BE2C (cell line): Measurements from ENCODE around the gene IGF1.

ENCODE experiments used
- DNase-seq: peaks from one replicate; pipeline ENCODE4 v3.0.0-alpha.2; 2020
- H3K27me3 ChIP-seq: fragments of 250-450 bp; sonication (Bioruptor Pico); 2 replicates; pipeline ENCODE4 v1.5.1; 2020; ENCODE audit warnings: mild to moderate bottlenecking
- H3K36me3 ChIP-seq: fragments of 250-450 bp; sonication (Bioruptor Pico); 2 replicates; pipeline ENCODE4 v1.5.1; 2020; ENCODE audit warnings: mild to moderate bottlenecking
- H3K4me1 ChIP-seq: fragments of 250-450 bp; sonication (Bioruptor Pico); 2 replicates; pipeline ENCODE4 v1.5.1; 2020
- H3K4me3 ChIP-seq: 2 replicates; pipeline ENCODE4 v1.5.1; 2011; ENCODE audit warnings: low read depth, low read length
- H3K9me3 ChIP-seq: fragments of 250-450 bp; sonication (Bioruptor Pico); 2 replicates; pipeline ENCODE4 v1.5.1; 2020
- CTCF ChIP-seq: IDR thresholded peaks from 2 replicates; pipeline ENCODE4 v1.5.1; 2012; ENCODE audit warnings: mild to moderate bottlenecking, low read depth, low read length

The IGF1 gene

DNA sequence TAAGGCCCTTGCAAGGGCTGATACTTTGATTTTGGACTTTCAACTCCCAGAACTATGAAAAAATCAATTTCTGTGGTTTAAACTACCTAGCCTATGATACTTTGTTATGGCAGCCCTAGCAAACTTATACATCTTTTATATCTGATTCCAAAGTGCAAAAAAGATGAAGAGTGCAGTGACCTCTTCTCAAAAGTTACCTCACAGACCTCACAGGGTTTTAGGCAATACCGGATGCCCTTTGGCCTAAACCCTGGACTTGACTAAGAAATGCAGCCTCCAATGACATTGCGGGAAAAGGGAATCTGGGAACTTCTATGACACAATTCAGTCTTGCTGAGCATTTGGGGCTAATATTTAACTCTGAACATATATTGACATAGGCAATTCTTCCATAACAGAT, 63.3 kb downstream of the IGF1 start:
- H3K36me3 ChIP-seq, result no peaks in the 10 kb centered on the region
- no peaks in the 10 kb centered on the region for H3K9me3 ChIP-seq
- H3K27me3 ChIP-seq, result no peaks in the 10 kb centered on the region
- H3K4me1 ChIP-seq, result no peaks in the 10 kb centered on the region
- no peak overlapping the region for H3K4me3 ChIP-seq
- no peak for TF ChIP-seq CTCF
- no peak for DNase-seq

GRCh38 chr12:102415515-102415914, 64.8 kb downstream of the IGF1 start:
- Histone ChIP-seq H3K9me3 (no peaks in the 10 kb centered on the region), H3K27me3 (no peaks in the 10 kb centered on the region; the same call in 1 of the 2 replicates), H3K4me3 (no peak overlapping the region), H3K36me3 (no peaks in the 10 kb centered on the region), H3K4me1 (no peaks in the 10 kb centered on the region)
- TF ChIP-seq CTCF, result no peak
- no peak for DNase-seq

DNA sequence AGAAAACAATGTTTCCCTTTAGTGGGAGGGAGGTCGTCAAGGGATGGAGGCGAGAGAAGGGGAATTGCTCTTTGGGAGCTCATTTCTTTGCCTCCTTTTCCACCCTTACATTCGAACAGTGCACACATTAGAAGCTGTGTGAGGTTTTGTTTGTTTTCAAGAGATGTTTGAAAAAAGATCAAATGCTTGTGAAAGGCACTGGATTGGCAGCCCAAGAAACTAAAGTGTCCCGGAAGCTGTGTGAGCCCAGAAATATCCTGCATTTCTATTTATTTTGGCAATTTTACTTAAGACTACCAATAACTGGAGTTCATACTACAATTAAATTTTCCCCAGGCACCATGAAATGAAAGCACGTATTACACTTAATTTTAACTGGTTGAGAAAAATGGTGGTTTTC, 67.0 kb downstream of the IGF1 start:
- Histone ChIP-seq H3K36me3 (no peaks in the 10 kb centered on the region), H3K4me1 (no peaks in the 10 kb centered on the region), H3K4me3 (no peak overlapping the region), H3K9me3 (no peaks in the 10 kb centered on the region), H3K27me3 (no peaks in the 10 kb centered on the region; the same call in 1 of the 2 replicates)
- DNase-seq, result no peak
- no peak for TF ChIP-seq CTCF

DNA sequence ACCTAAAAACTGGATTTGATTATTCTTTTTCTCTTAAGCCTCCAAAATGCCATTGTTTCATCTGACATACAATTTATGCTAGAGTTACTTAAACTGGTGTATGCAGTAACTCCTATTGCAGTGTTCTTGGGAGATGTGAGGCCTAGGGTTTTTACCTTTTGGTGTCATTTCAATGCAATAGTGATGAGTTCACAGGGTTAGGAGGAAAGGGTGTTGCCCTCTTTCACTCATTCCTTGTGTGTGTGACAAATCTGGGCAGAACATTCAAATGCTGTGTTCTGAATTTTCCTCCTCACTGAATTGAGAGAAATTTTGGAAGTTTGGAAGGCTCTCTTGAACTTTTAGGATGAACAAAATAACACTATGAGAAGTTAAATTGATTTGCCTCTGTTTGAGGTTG, 69.9 kb downstream of the IGF1 start:
- no peak for TF ChIP-seq CTCF
- Histone ChIP-seq H3K4me3 (no peak overlapping the region), H3K27me3 (no peaks in the 10 kb centered on the region; the same call in 1 of the 2 replicates), H3K9me3 (no peaks in the 10 kb centered on the region), H3K36me3 (no peaks in the 10 kb centered on the region), H3K4me1 (no peaks in the 10 kb centered on the region; the same call in 1 of the 2 replicates)
- no peak for DNase-seq

- no peak overlapping the region for H3K4me3 ChIP-seq
- no peaks in the 10 kb centered on the region for H3K9me3 ChIP-seq
- H3K4me1 ChIP-seq, result no peaks in the 10 kb centered on the region; the same call in 1 of the 2 replicates
- H3K36me3 ChIP-seq, result no peaks in the 10 kb centered on the region
- DNase-seq, result no peak
- TF ChIP-seq CTCF, result no peak
- no peaks in the 10 kb centered on the region; the same call in 1 of the 2 replicates for H3K27me3 ChIP-seq
Measured at GRCh38 chr12:102408487-102409297, 71.7 kb downstream of the IGF1 start.

DNA sequence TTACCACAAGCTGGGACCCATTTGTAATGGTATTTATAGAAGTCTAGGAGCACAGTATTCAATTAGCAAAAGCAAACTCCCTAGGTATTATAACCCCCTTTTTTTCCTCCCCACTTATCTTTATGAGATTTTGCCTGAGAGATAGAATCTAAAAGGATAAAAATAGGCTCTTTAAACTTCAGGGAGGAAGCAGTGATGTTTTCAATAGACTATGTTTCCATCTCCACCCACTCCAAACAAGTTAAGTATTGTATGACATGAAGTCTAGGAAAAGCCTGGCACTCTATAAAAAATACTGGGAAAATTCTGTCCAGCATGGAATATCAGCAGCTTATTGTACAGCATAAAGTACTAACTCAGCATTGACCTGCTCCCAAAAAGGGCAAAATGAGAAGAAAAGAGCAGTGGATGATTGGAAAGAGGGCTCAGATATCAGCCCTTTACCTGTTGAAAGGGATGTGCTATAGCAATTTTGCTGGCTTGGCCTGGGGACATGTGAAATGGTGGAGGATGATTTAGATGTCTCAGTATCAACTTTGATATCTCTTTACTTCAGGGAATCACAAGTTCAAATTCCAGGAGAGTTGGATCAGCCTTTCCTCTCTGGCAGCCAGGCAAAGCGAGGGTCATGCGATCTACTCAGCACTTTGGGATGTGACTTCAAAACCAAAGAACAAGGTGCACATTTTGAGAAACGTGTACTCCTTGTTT, 72.4 kb downstream of the IGF1 start:
- no peak for TF ChIP-seq CTCF
- no peaks in the 10 kb centered on the region; the same call in 1 of the 2 replicates for H3K27me3 ChIP-seq
- H3K4me1 ChIP-seq, result no peaks in the 10 kb centered on the region; the same call in 1 of the 2 replicates
- no peak overlapping the region for H3K4me3 ChIP-seq
- no peak for DNase-seq
- H3K36me3 ChIP-seq, result no peaks in the 10 kb centered on the region
- no peaks in the 10 kb centered on the region for H3K9me3 ChIP-seq
